Gastrocnemius medialis (tissue), 4 donors: ENCODE measurements around the gene ACSM5.

ENCODE experiments used
- CTCF ChIP-seq, 5 experiments: fragments of 450-650 bp in 3 of 5; fragments of 200-600 bp in 2 of 5; sonication (generic) in 2 of 5; IDR thresholded peaks in 4 of 5; conservative IDR thresholded peaks in 1 of 5; 1 replicate in 4 of 5; 2 replicates in 1 of 5; pipeline ENCODE4 v1.5.1; 2016 to 2019; ENCODE audit warnings: antibody characterized with exemption in 5 of 5, mild to moderate bottlenecking in 3 of 5, moderate library complexity in 3 of 5
- POLR2A ChIP-seq, 2 donors: fragments of 450-650 bp; IDR thresholded peaks; one replicate each; pipeline ENCODE4 v1.6.1; 2017; ENCODE audit warnings: antibody characterized with exemption in 2 of 2, mild to moderate bottlenecking in 2 of 2, moderate library complexity in 2 of 2

GRCh38 chr16:20377181-20377580 is 32.2 kb upstream of the ACSM5 start:
- no peak for TF ChIP-seq CTCF (IDR thresholded peaks at IDR 0.05 in 4 of 5, conservative IDR thresholded peaks at IDR 0.05 in 1 of 5)
- no peak for TF ChIP-seq POLR2A (IDR thresholded peaks at IDR 0.05)
